GM12874 (cell line): Measurements from ENCODE around the gene ZNF398.

Experiments used
- TF ChIP-seq, protein P1 (sequence below): IDR thresholded peaks from 2 replicates; pipeline ENCODE4 v1.5.1; 2011; ENCODE audit warnings: low read depth, mild to moderate bottlenecking, control low read depth, low read length, moderate library complexity; ENCODE audit not compliant: insufficient read depth

The ZNF398 gene

GRCh38 chr7:149214020-149214720 lies 66.9 kb downstream of the ZNF398 start:
- TF ChIP-seq, protein P1, sequence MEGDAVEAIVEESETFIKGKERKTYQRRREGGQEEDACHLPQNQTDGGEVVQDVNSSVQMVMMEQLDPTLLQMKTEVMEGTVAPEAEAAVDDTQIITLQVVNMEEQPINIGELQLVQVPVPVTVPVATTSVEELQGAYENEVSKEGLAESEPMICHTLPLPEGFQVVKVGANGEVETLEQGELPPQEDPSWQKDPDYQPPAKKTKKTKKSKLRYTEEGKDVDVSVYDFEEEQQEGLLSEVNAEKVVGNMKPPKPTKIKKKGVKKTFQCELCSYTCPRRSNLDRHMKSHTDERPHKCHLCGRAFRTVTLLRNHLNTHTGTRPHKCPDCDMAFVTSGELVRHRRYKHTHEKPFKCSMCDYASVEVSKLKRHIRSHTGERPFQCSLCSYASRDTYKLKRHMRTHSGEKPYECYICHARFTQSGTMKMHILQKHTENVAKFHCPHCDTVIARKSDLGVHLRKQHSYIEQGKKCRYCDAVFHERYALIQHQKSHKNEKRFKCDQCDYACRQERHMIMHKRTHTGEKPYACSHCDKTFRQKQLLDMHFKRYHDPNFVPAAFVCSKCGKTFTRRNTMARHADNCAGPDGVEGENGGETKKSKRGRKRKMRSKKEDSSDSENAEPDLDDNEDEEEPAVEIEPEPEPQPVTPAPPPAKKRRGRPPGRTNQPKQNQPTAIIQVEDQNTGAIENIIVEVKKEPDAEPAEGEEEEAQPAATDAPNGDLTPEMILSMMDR: no peak

DNA sequence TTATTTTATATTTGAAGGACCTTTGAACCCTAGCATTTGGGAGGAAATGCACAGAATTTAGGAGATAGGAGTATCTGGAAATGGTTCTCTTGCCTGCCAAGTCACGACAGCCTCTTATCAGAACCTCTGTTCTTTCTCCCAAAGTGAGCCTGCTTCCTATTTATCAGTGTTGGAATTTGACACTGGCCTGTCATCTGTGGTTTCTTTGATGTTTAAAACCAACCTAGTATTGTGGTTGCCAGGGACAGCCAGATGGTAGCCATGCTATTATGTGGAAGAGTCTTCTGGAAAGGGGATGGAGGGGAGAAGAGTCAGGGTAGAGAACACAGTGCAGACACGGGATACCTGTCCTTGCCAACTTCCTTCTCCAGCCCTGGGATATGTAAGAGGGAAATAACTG lies 69.1 kb downstream of the ZNF398 start:
- TF ChIP-seq, protein P1: no peak

DNA sequence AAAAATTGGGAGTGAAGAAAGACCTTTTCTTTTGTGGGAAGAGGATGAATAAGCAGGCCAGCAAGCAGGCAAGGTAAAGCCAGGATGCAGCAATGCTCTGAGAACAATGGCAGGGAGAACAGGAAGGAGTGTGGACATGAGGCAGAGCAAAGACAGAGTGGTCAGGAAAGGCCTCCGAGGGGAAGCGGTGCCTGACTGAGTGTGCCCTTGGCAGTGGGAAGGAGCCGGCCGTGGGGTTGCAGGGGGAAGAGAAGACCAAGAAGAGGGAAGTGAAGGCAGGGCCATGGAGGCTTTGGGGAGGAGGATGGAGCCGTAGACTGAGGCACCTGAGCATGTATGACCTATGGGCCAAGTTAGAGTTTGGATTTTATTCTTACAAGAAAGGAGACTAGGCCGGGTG lies 70.3 kb downstream of the ZNF398 start:
- TF ChIP-seq, protein P1: no peak

DNA sequence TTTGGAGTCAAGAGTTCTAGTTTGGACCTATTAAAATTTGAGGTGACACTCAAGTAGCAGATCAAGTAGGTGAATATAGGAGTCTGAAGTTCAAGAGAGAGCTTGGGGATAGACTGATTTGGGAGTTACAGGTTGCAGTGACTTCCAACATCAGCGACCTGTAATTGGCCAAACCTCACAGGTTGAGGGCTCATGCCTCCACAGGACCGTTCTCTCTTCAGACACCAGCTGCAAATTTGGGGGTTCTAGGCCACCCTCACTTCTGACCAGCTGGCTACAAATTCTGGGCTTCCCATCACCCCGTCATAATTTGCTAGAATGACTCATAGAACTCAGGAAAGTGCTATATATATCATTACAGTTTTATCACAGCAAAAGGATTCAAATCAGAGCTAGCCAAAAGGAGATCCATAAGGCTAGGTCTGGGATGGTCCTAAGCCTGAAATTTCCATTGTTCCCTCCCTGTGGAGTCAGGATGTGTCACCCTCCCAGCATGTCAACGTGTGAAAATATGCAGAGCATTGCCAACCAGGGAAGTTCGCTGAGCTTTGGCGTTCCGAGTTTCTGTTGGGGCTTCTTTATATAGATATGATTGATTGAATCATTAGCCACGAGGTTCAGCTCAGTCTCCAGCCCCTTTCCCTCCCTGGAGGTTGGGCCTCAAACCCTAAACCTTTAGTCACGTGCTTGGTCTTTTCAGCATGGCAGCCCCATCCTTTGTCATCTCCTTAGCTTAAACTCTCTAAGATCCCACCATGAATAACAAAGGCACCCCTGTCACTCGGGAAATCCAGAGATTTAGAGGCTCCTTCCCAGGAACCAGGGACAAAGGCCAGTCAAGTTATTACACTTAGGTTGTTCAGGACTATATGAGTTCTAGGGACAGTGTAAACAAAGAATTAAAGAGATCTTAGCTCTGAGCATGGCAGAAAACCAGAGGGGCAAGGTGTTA lies 71.5 kb downstream of the ZNF398 start:
- TF ChIP-seq, protein P1: no peak

DNA sequence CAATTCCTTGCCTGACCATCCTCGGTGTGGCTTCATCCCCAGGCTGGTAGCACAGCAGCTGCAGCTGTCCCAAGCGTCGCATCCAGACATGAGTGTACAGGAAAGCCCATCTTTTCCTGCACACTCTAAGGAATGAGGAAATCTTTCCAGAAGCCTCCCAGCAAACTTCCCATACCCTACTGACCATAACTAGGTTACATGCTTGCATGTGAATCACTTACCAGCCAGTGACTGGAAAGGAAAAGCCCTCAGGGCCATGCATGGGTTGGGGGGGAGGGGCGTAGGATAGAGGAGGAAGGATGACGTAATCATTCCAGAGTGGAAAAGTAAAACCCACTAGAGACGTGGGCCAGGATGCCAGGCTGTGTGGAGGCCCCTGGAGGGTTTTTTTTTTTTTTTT lies 73.3 kb downstream of the ZNF398 start:
- TF ChIP-seq, protein P1: no peak

DNA sequence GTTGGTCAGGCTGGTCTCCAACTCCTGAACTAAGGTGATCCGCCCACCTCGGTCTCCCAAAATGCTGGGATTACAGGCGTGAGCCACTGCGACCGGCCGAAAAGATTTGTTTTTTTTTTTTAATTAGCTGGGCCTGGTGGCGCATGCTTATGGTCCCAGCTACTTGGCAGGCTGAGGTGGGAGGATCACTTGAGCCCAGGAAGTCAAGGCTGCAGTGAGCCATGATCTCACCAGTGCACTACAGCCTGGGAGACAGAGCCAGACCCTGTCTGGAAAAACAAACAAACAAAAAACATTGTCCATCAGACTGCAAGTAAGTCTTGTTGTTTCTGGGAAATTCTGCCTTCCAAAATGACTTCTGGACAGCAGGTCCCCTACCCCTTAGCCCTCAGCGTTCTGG lies 75.9 kb downstream of the ZNF398 start:
- TF ChIP-seq, protein P1: no peak

GRCh38 chr7:149223761-149224160 lies 76.5 kb downstream of the ZNF398 start:
- TF ChIP-seq, protein P1: no peak
